Posterior cingulate gyrus (tissue), 11 donors: Measurements from ENCODE around the gene PIGBOS1.
A peak's percentile ranks its signal among the peaks of the same experiment; 100 is the strongest.

Experiments used
- DNase-seq, 10 donors: peaks; one replicate each; pipeline versions ENCODE4 v3.0.0 to v3.0.0-alpha.2; 2020 to 2021; ENCODE audit warnings: mixed read lengths in 3 of 10
- intact Hi-C: fragments of 100-400 bp; cut with DNase I; formaldehyde crosslinking; loops from one replicate; pipeline ENCODE4 v1.15.1; 2023

PIGBOS1 gene

DNA sequence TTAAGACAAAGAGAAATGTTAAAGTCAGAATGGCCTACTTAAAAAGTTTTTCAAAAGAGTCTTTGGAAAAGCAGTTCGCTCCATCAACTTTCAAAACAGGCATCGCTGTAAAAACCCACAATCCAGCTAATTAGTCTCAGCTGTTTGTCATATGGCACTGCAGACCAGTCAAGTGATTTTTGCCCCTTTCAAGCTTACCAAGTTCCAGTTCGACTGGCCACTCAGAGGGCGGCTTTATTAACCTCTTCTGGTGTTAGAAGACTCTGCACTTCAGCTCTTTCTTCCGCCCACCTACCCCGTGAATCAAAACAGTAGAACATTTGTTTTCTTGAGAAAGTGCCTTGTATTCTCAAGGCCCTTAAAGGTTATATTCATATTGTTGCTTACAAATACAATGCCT lies 48.6 kb downstream of the PIGBOS1 start:
- no peak for DNase-seq

DNA sequence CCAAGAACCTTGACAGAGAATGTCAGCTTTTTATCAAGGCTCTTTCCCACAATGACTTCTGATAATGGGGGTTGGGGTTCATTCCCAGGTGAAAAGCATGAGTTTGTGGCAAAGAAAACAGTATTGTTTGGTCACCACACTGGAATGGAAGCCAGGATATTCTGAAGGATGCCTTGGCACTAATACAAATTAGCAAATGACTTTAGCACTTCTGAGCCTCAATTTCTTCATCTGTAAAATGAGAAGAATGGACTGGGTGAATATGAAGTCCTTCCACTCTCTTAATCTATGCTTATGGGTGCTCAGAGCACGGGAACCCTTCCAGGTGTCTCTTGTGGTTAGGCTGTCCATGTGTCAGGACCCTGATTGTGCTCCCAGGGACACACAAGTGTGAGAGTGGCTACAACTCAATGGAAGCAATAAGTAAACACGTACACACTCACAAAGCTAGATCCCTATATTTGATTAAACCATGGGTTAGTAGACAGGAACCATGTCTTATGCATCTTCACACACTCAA lies 50.7 kb downstream of the PIGBOS1 start:
- intact Hi-C loops: no loop called here
- DNase-seq: no peak

More for the DNA sequence above, 48.6 kb downstream of the PIGBOS1 start:
- intact Hi-C loops: no loop called here

DNA sequence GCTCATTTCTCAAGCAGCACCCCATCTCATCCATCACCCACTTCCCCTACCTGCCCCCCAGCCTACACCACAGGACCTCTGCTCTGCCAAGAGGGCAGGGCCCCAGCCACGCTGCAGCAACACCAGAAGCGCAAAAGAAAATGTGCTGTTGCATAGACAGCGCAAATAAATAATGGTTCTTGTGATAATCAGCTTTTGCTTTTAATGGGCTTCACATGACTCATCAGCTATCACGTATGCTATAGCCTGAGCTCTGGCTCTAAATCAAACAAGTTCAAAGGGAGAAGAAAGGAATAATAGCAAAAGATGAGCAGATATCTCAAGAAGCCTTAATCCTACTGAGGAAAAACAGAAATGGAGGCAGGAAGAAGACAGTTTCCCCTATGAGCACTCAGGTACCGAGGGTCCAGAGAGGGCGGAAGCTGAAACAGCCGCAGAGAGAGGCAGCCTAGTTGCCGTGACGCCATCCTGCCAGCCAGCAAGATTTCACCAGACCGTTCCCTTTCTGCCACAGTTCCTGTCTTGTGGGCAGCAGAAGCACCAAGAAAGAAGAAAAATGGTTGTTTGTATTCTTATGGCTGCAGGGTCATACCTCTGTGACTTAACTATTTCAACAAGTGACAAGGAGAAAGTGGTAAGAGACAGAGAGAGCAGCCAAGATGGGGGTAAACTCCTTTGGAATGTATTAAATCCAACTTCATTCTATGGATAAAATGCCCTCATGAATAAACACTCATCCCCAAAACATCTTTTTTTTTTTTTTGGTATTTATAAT lies 51.3 kb downstream of the PIGBOS1 start:
- DNase-seq: peak in 3 of 10 donors; percentile 15 to 83 (median 25)
- intact Hi-C loops: no loop called here
